ENCODE data around the gene DYTN.

DYTN gene

DNA sequence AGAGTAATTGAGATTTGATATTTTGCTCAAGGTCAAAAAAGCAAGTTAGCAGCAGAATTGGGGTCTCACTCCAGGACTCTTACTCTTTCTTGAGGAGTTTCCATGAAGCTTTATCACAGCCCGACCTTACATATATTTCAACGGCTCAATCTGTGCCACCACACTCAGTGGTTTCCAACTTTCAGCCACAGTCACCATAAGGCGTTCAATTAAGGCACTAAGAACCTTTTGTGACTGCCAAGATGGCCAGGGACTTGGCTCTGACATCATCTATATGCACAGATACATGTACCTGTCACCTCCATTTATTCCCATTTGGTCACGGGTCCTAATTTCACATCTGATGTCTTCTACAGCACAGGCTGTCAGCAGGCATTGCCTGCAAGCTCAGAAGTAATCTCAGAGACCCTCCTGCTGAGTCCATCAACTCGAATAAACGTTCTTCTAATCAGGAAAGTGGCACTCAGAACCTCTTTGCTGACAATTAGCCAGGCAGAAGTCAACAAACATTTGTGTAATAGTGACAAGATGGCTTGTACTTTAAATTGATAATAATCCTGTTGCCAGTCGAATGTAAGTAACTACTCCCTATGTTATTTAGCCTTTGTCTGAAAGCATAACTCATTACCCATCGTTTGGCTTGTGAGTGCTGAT, 16.1 kb downstream of the DYTN start:
- Histone ChIP-seq H3K36me3 (no peaks in the 10 kb centered on the region), H3K9ac (no peak overlapping the region), H3K9me3 (no peaks in the 10 kb centered on the region), H3K4me3 (no peak overlapping the region), H3K4me1 (no peaks in the 10 kb centered on the region), H4K20me1 (no peaks in the 10 kb centered on the region), H3K27me3 (no peaks in the 10 kb centered on the region), H3K27ac (no peak overlapping the region), H3K4me2 (no peak overlapping the region)
- no peak for TF ChIP-seq Cebpa-rat (IDR thresholded peaks at IDR 0.05)

DNA sequence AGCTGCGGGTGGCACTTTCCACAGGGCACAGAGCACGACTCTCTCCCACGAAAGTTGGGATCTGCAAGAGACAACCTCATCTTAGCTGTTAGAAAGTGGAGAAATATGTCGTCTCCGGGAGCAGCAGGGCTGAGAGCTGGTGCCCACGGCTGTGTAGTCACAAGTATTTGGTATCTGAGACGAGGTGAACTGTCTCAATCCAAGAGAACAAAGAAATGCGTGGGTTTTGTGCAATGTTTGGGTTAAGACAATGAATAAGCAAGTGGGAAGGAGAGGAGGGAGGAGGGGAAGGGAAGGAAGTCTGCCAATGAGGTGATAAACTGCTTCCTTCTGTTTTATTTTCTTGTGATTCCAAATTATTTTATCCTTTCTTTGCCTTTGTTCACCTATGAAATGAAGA, 18.0 kb downstream of the DYTN start:
- H4K20me1 ChIP-seq: no peaks in the 10 kb centered on the region
- no peak overlapping the region for H3K4me2 ChIP-seq
- no peak for TF ChIP-seq Cebpa-rat (IDR thresholded peaks at IDR 0.05)
- no peak overlapping the region for H3K9ac ChIP-seq
- H3K4me1 ChIP-seq: no peaks in the 10 kb centered on the region
- no peak overlapping the region for H3K27ac ChIP-seq
- no peaks in the 10 kb centered on the region for H3K9me3 ChIP-seq
- H3K36me3 ChIP-seq: no peaks in the 10 kb centered on the region
- H3K27me3 ChIP-seq: no peaks in the 10 kb centered on the region
- no peak overlapping the region for H3K4me3 ChIP-seq

DNA sequence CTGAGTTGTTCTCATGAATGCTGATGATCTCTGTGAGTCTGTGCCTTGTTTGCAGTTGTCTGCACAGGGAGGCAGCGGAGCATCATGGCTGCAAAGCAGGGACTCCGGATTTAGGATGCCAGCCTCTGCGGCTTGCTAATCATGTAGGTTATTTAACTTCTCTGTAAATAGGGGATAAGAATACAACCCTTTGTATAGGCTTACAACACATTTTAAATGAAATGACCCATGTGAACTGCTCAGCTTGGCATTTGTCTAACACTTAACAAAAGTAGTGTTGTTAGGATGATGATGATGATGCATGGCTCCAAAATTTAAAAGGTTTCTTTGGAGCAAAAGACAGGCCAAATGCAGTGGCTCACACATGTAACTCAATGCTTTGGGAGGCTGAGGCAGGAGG, 19.4 kb downstream of the DYTN start:
- Histone ChIP-seq H3K9me3 (no peaks in the 10 kb centered on the region), H3K27ac (no peak overlapping the region), H3K27me3 (no peaks in the 10 kb centered on the region), H3K36me3 (no peaks in the 10 kb centered on the region), H3K9ac (no peak overlapping the region), H4K20me1 (no peaks in the 10 kb centered on the region), H3K4me2 (no peak overlapping the region), H3K4me1 (no peaks in the 10 kb centered on the region), H3K4me3 (no peak overlapping the region)
- TF ChIP-seq Cebpa-rat (IDR thresholded peaks at IDR 0.05): no peak

DNA sequence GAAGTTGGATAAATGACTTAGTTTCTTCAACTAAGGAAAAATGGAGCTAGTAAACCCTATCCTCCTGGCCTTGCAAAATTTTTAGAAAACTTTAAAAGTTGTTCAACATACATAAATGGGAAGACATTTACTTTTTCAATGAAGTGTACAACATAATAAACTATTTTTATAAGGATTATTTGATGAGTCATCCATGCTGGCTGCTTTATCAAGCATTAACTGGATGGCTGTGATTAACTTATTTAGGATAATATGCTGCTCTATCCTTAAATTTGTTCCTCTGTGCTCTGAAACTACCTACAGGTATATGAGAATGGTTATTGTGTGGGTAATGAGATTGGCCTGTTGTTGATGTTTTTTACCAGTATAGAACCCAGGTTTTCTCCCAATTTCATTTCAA, 21.3 kb downstream of the DYTN start:
- no peak for TF ChIP-seq Cebpa-rat (IDR thresholded peaks at IDR 0.05)
- H4K20me1 ChIP-seq: no peaks in the 10 kb centered on the region
- no peak overlapping the region for H3K4me3 ChIP-seq
- no peak overlapping the region for H3K4me2 ChIP-seq
- no peaks in the 10 kb centered on the region for H3K9me3 ChIP-seq
- no peaks in the 10 kb centered on the region for H3K27me3 ChIP-seq
- H3K4me1 ChIP-seq: no peaks in the 10 kb centered on the region
- H3K36me3 ChIP-seq: no peaks in the 10 kb centered on the region
- H3K27ac ChIP-seq: no peak overlapping the region
- no peak overlapping the region for H3K9ac ChIP-seq

DNA sequence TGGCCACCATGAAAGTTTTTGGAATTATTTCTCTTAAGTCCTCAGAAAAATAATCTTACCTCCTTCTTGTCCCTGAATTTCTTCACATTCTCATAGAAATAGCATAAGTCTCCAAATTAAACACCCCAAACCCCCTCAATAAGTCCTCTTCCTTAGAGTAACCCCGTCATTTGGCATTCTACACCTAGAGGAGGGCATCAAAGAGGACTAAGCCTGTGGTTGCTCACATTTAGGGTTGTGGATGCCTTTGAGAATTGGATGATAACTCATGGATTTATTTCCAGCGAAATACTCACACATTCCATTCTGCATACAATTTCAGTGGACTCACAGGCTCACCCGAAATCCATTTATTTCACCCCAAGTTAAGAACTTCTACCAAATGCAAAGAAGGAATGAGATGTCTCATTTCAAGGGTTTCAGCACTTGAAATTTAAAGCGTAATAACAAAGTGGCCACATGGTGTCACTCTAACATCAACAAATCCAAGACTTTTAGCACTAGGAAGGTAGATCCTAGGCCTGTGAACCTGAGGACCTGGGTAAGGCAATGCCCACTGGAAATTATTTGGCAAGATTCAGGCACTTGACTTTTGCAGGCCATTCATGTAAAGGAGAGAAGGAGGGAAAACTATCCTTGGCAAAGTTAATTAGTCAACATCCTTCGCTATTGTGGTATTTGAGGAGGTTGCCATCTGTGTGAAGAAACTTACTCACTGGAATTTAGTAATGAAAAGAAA, 24.6 kb downstream of the DYTN start:
- Histone ChIP-seq H3K27me3 (no peaks in the 10 kb centered on the region), H4K20me1 (no peaks in the 10 kb centered on the region), H3K4me2 (no peak overlapping the region), H3K9me3 (no peaks in the 10 kb centered on the region), H3K9ac (no peak overlapping the region), H3K27ac (no peak overlapping the region), H3K4me1 (no peaks in the 10 kb centered on the region), H3K36me3 (no peaks in the 10 kb centered on the region), H3K4me3 (no peak overlapping the region)
- TF ChIP-seq Cebpa-rat (IDR thresholded peaks at IDR 0.05): no peak

DNA sequence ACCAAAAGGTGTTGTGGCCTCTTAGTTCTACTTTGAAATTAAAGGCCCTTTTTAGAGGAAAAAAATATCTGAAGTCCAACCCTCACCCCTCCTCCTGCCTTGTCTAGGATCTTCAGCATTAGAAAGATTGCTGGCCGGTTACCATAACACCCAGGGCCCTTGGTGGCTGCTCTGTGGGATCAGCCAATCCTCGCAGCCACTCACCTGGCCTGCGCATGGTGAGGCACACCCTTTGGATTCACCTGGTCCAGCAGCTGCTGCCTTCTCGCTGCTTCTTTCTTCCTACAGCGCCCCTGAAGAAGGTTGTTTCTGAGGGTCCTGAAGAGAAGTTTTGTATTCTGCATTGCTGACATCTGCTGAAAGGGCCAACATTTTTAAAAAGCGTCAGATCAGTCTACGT, 25.2 kb downstream of the DYTN start:
- no peak for TF ChIP-seq Cebpa-rat (IDR thresholded peaks at IDR 0.05)
- H3K4me3 ChIP-seq: no peak overlapping the region
- H3K27ac ChIP-seq: no peak overlapping the region
- H3K4me2 ChIP-seq: no peak overlapping the region
- no peaks in the 10 kb centered on the region for H4K20me1 ChIP-seq
- no peaks in the 10 kb centered on the region for H3K9me3 ChIP-seq
- H3K36me3 ChIP-seq: no peaks in the 10 kb centered on the region
- H3K27me3 ChIP-seq: no peaks in the 10 kb centered on the region
- no peaks in the 10 kb centered on the region for H3K4me1 ChIP-seq
- no peak overlapping the region for H3K9ac ChIP-seq

DNA sequence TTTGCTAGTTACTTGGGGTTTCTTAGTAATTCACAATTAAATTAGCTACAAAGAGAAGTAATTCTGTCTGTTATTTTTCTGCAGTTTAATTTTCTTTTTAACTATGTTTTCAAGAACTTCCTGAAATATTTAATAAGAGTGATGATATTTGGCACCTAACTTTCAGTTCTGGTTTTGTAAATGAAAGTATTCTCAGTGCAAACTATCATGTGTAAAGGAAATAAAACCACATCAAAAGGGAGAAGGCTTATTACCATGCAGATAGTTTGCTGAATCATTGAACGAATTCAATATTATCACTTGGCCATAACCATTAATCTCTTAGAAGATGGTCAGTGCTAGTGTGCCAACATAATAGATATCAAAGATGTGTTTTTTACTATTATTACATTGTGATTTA, 29.2 kb downstream of the DYTN start:
- no peaks in the 10 kb centered on the region for H3K9me3 ChIP-seq
- H3K27me3 ChIP-seq: no peaks in the 10 kb centered on the region
- H3K4me3 ChIP-seq: no peak overlapping the region
- no peak overlapping the region for H3K9ac ChIP-seq
- no peak for TF ChIP-seq Cebpa-rat (IDR thresholded peaks at IDR 0.05)
- no peak overlapping the region for H3K4me2 ChIP-seq
- no peaks in the 10 kb centered on the region for H4K20me1 ChIP-seq
- no peak overlapping the region for H3K27ac ChIP-seq
- no peaks in the 10 kb centered on the region for H3K36me3 ChIP-seq
- H3K4me1 ChIP-seq: no peaks in the 10 kb centered on the region

DNA sequence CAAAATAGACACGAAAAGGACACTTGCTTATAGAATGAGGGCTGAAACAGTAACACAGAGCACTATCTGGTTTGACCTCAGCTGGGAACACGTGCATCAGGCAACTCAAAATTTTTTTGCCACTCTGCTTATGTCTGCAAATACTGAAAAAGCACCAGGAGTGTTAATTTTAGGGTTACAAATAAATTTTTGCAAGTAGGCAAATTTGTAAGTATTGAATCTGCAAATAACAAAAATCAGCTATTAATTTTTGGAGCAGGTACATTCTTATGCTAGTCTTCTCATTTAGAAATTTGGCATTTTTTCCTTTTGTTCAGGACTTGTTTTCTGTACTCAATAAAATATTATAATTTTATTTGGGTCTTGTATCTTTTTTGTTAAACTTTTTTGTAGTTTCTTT, 29.7 kb downstream of the DYTN start:
- H3K9ac ChIP-seq: no peak overlapping the region
- no peak for TF ChIP-seq Cebpa-rat (IDR thresholded peaks at IDR 0.05)
- H3K4me3 ChIP-seq: no peak overlapping the region

DNA sequence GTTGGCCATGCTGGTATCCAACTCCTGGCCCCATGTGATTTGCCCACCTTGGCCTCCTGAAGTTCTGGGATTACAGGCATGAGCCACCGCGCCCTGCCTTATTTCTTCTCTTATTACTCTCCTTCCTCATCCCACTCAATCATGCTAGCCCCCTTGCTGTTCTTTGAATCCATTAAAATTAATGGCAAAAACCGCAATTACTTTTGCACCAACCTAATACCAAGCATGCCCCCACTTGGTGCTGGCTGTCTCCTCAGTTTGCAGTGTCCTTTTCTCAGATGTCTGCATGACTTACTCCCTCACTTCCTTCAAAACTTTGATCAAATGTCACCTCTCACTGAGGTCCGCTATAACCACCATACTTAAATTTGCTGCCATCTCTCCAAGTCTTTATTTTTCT, 34.6 kb downstream of the DYTN start:
- Histone ChIP-seq H3K27ac (no peak overlapping the region), H3K4me3 (no peak overlapping the region), H3K4me1 (no peaks in the 10 kb centered on the region), H4K20me1 (no peaks in the 10 kb centered on the region), H3K4me2 (no peak overlapping the region), H3K36me3 (no peaks in the 10 kb centered on the region), H3K27me3 (no peaks in the 10 kb centered on the region), H3K9me3 (no peaks in the 10 kb centered on the region), H3K9ac (no peak overlapping the region)
- TF ChIP-seq Cebpa-rat (IDR thresholded peaks at IDR 0.05): no peak

More for the DNA sequence above, 29.7 kb downstream of the DYTN start:
- no peaks in the 10 kb centered on the region for H3K27me3 ChIP-seq
- no peaks in the 10 kb centered on the region for H3K4me1 ChIP-seq
- H3K4me2 ChIP-seq: no peak overlapping the region
- no peaks in the 10 kb centered on the region for H3K9me3 ChIP-seq
- H3K36me3 ChIP-seq: no peaks in the 10 kb centered on the region
- no peaks in the 10 kb centered on the region for H4K20me1 ChIP-seq
- no peak overlapping the region for H3K27ac ChIP-seq

DNA sequence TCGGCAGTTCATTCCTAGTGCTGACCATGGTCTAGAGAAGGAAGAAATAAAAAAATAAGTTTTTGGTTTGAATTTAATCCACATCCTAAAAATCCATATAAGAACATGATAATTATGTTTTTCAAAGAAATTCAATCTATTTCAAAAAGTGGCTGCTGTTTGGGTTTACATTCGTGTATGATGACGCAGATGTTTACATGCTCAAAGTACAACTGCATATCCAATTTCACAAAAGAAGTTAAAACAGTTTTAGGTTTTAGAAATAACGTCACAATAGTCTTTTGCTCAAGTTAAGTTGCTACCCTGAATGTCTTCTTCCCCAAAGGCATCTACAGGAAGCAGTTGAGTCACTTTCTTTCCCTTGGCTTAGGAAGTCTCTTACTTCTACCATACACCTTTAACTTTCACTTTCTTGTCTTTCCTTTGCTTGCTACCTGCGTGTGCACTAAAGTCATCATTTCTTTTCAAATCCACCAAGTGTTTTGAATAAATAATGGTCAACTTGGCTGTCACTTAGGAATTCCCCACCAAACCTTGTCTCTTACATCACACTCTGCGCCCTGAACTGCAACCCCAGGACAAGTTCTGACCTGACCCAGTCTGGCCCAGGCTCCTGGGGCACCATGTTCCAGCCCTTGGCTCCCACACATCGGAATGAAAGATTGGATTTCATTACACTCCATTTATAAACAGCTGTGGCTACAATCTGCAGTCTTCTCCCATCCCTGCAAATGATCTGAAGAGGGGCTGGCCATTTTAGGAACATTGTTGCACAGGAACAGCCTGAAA, 47.5 kb downstream of the DYTN start:
- no peak for TF ChIP-seq Cebpa-rat (IDR thresholded peaks at IDR 0.05)
- H3K4me2 ChIP-seq: no peak overlapping the region
- no peaks in the 10 kb centered on the region for H4K20me1 ChIP-seq
- no peak overlapping the region for H3K9ac ChIP-seq
- no peaks in the 10 kb centered on the region for H3K4me1 ChIP-seq
- no peak overlapping the region for H3K27ac ChIP-seq
- no peaks in the 10 kb centered on the region for H3K36me3 ChIP-seq
- no peaks in the 10 kb centered on the region for H3K9me3 ChIP-seq
- H3K27me3 ChIP-seq: no peaks in the 10 kb centered on the region
- no peak overlapping the region for H3K4me3 ChIP-seq

All from BLaER1 (cell line).